GM10248 (cell line): ENCODE results near the gene USP33.

ENCODE experiments used
- CTCF ChIA-PET: fragments of 300-600 bp; sonication (Branson Sonifier 250); formaldehyde crosslinking; extraction: SDS; loops from one replicate; lab custom pipeline; 2021; ENCODE audit warnings: antibody characterized with exemption; lab: Yijun Ruan, JAX
- POLR2A ChIA-PET: fragments of 350-650 bp; sonication (Branson Sonifier 250); formaldehyde crosslinking; extraction: SDS; loops from one replicate; lab custom pipeline; 2020; ENCODE audit warnings: antibody characterized with exemption; lab: Yijun Ruan, JAX
- DNase-seq: peaks from one replicate; pipeline ENCODE4 v3.0.0; 2012; ENCODE audit errors: extremely low spot score
- TF ChIP-seq, protein P1 (sequence below): IDR thresholded peaks from 2 replicates; pipeline ENCODE4 v1.5.1; 2012; ENCODE audit warnings: mild to moderate bottlenecking, low read depth; ENCODE audit errors: extremely low read depth, missing control alignments, control extremely low read depth

The USP33 gene

DNA sequence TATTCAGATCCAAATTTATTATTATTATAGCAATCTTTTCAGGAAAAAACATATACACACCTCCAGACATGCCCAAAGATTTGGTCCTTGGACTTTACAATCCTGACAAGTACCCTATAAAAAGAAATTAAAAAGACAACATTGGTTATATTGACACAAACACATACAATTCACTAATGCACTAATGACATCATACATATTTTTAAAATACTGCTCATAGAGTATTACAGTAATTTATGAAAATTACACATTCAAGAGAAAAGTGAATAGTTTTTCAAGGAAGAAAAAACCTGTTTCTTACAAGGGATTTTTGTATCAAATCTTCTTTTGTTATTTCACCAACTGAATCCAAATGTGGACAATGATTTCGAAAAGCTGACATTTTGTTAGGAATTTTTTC is 18.3 kb downstream of the USP33 start:
- TF ChIP-seq, protein P1, sequence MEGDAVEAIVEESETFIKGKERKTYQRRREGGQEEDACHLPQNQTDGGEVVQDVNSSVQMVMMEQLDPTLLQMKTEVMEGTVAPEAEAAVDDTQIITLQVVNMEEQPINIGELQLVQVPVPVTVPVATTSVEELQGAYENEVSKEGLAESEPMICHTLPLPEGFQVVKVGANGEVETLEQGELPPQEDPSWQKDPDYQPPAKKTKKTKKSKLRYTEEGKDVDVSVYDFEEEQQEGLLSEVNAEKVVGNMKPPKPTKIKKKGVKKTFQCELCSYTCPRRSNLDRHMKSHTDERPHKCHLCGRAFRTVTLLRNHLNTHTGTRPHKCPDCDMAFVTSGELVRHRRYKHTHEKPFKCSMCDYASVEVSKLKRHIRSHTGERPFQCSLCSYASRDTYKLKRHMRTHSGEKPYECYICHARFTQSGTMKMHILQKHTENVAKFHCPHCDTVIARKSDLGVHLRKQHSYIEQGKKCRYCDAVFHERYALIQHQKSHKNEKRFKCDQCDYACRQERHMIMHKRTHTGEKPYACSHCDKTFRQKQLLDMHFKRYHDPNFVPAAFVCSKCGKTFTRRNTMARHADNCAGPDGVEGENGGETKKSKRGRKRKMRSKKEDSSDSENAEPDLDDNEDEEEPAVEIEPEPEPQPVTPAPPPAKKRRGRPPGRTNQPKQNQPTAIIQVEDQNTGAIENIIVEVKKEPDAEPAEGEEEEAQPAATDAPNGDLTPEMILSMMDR = no peak
- no peak for DNase-seq
- ChIA-PET CTCF (no interaction called here), POLR2A (no interaction called here)

DNA sequence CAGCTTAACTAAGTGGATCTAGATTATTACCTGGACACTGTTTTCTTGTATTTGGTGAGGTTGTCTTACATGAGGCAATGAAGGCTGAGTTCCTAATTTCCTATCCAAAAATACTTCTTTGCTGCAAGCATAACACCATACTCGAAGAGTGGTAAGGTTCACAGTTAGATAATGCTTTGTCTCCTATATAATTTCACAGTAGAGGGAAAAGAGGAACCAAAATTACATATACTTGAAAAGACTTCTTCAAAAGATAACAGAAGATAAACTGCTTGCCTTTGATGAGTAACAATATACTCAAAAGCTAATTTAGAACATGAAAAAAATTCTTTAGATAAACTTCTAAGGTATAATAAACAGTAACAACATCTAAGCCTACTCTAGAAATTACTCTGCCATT is 20.4 kb downstream of the USP33 start:
- ChIA-PET POLR2A (no interaction called here), CTCF (interaction anchor here (0.8 to 1.6 kb wide), 5 partner anchors 11 to 139 kb away, joined by 3 to 5 read pairs (median 3); no protein-coding TSS in a partner anchor)
- TF ChIP-seq, protein P1 = no peak
- DNase-seq = no peak

- ChIA-PET POLR2A (no interaction called here), CTCF (interaction anchor here (1.1 to 2.4 kb wide), 2 partner anchors 11 to 18 kb away, joined by 3 to 6 read pairs; no protein-coding TSS in a partner anchor)
- TF ChIP-seq, protein P1 = no peak
- DNase-seq = no peak
Observed at GRCh38 chr1:77732090-77732489, 27.6 kb downstream of the USP33 start.

GRCh38 chr1:77725706-77726105 is 33.9 kb downstream of the USP33 start:
- CTCF ChIA-PET = no interaction called here
- POLR2A ChIA-PET = no interaction called here

DNA sequence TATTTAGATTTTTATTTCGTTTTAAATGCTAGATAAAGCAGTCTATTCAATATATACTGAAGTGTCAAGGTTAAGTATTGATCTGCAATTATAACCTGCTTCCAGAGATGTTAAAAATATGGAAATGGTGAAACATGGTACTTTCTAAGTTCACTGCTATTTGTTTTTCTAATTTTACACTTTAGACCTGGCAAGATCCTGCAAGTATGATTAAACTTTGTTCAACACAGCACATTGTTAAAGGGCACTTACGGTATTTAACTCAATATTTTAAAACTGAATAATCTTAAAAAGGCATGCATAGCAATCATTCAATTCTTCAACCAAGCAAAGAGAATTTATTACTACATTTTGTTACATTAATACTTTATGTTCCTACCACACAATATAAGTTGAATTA is 41.5 kb downstream of the USP33 start:
- DNase-seq = no peak
- ChIA-PET CTCF (no interaction called here), POLR2A (no interaction called here)
- TF ChIP-seq, protein P1 = no peak

More at GRCh38 chr1:77725706-77726105, 33.9 kb downstream of the USP33 start:
- TF ChIP-seq, protein P1 = no peak
- DNase-seq = no peak

DNA sequence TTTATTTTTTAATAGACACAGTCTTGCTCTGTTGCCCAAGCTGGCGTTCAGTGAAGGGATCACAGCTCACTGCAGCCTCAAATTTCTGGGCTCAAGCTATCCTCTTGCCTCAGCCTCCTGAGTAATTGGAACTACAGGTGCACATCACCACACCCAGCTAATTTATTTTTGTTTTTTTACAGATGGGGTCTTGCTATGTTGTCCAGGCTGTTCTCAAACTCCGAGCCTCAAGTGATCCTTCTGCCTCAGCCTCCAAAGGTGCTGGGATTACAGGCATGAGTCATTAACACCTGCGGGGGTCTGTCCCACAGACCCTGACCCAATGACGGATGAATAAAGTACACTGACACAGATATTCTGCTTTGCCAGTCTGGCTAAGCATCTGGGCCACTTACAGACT is 43.6 kb downstream of the USP33 start:
- CTCF ChIA-PET = no interaction called here
- POLR2A ChIA-PET = no interaction called here
- DNase-seq = no peak
- TF ChIP-seq, protein P1 = no peak
